LoVo (cell line): ENCODE results near the gene STAT5B.

Experiments used
- DNase-seq: peaks from one replicate; pipeline ENCODE4 v3.0.0-alpha.2; 2016; ENCODE audit warnings: low spot score

STAT5B gene

GRCh38 chr17:42284566-42284965 lies 8.4 kb upstream of the STAT5B start:
- DNase-seq, result no peak

GRCh38 chr17:42284024-42284369 lies 7.8 kb upstream of the STAT5B start:
- DNase-seq, result no peak

DNA sequence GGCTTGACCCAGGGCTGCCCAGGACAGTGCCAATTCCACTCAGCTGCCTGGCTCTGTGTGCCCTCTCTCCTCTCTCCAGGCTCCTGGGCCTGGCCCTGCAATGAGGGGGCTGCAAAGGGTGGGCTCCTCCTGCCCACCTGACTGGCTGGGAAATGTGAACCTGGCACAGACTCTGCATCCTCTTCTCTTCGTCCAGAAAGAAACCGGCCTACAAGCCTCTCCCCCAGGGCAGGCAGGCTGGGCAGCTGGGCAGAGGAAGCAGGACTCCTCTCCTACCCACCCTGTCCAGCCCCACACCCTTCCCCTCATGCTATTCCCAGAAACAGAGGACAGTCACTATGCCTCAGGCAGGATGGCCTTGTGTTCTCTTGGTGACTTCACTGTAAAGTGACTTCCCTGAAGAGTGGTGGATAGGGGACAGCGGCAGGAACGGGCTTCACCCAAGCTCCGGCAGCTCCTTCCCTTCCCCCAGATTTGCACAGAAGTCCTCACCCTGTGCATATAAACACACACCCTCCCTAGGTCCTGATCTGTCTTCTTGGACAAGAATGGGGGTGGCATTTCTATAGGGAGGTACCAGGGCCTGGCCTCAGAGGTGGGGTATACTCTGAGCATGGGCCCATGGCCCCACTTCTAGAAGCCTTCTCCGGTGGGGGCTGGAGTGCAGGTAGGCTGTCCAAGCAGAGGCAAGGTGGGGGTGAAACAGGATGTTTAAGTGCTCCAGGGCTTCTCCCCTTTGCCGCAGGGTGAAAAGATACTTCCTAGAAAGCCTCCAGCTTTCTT lies 7.2 kb upstream of the STAT5B start:
- no peak for DNase-seq

- no peak for DNase-seq
Measured at GRCh38 chr17:42282478-42283080, 6.4 kb upstream of the STAT5B start.

GRCh38 chr17:42281571-42282096 lies 5.4 kb upstream of the STAT5B start:
- no peak for DNase-seq

- DNase-seq, result no peak
Measured at GRCh38 chr17:42279776-42280630, 3.8 kb upstream of the STAT5B start.

DNA sequence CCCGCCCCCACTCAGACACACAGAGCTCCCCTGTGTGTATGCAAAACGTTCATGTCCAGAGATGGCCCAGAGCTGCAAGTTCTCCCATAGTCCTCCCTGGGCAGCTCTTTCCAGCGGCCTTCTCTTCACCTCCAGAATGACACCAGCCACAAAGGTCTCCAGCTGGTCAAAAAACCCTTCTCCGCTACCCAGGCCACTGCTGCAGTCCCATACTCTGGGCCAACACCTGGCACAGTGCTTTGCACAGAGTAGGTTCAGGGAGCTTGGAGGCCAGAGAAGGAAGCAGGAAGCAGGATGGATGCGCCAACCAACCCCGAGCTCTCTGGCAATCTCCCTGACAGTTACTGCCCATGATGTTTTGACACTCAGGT lies 1.1 kb upstream of the STAT5B start:
- no peak for DNase-seq

DNA sequence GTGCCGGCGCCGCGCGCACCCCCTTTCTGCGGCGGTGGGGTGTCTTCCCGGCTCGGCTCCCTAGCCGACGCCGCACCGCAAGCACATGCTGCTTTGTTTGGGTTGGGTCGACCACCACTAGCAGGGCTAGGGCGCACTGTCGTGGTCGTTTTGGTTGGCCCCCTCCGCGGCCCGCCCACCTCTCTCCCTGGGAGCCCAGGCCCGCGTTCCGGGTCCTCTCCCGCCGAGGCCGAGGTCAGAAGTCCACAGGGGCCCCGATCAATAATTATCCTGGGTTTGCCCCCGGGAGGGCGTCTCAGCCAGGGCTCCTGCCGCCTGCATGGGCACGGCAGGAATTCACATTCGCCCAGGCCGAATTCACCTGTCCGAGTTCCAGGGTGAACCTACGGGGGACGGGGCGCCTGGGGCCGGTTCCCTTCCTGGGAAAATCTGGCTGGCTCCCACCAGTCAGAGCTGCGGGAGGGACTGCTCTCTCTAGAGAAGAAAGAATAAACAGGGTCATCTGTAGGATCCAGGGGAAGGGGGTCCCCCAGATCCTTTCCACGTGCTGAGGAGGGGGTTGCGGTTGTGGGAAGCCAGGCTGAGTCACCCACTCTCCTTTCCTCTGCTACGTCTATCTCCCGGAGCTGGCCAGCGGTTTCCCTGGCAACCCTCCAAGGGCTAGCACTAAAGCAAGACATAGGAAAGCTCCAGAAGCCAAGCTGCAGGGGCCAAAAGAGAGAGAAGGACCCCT lies 584 bp upstream of the STAT5B start:
- DNase-seq, result no peak

DNA sequence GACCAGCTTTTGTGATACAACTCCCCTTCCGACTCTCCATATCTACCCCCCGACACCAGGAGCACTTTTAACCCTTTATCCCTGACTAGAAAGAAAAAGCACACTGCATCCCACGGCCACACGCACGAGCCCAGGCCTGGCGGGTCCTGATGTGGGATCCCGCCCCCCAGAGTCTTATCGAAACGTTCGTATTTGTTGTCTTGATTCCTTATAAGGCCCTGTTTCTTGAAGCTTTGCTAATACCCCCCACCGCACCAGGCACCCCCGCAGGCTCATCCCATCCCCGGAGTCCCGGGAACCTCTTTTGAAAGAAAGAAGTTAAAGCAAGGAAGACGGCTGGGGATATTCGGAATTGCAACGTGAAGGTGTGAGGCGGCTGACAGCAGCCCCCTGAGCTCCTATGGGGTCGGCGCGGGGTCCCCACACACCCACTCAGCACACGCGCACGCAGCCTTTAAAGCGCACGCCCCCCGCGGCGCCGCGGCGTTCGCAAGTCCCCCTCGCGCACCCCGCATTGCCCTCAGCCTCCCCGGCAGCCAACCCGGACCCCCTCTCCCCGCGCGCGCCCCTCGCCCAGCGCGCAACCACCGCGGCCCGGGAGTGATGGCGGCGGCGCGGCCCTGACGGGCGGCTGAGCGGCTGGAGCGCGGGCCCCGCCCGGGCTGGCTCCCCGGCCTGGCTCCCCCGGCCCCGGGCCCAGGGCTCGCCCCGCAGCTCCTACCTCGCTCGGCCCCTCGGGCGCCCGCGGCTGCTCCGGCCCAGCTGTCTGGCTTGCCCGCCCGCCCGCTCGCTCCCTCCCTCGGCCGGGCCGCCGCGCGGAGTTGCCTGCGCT lies 448 bp downstream of the STAT5B start:
- no peak for DNase-seq

DNA sequence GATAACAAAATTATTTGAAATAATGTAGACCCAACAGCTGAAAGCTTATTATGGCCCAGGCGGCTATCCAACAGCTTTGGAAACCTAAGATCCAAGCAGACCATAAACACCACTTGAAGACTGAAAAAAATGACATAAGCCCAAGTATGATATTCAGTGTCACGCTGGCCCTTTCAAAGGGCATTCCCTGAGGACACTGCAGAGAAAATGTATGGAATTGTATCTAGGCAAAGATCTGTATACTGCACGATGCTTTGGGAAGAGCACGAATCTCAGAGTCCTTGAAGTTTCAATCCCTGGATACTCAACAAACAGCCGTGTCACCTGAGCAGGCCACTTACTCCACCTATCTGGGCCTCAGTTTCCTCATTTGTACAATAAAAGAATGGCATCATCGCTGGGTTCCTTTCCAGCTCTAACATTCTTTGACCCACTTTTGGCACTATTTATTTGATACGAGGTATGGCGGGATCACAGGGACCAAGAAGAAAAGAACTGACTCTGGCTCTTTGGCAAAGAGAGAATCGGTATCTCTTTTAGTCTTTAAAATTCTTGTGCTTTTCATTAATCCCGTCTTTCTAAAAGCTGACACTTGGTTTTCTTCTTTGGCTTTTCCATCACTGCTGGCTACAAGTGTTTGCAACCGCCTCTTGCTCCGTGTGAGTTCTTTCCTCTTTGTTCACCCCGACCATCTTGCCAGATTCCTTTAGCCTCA lies 1.2 kb downstream of the STAT5B start:
- DNase-seq, result no peak

DNA sequence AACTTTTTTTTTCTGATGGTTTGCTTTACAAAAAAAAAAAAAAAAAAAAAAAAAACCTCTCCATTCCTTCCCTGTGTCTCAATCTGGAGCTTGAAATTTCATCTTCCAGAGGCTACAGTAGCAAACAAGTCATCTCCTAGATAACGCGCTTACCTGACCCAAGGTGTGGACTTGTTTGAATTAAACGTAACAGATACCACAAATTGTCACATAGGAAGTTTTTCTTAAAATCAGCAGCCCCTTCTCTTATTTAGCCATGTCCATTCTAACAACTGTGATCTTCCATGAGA lies 2.0 kb downstream of the STAT5B start:
- no peak for DNase-seq

GRCh38 chr17:42273474-42274252 lies 2.5 kb downstream of the STAT5B start:
- DNase-seq, result no peak

- no peak for DNase-seq
Measured at GRCh38 chr17:42272162-42272907, 3.9 kb downstream of the STAT5B start.

DNA sequence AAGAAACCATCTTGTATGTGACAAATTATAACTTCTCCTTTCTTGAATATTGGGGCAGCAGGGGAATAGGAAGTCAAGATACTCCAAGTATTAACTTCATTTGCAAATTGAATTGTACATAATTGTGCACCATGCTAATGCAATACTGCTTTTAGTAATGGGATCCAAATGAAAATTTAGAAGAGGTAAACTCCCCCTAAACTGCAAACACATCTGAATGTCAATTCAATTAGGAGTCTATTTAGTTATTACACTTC lies 4.5 kb downstream of the STAT5B start:
- DNase-seq, result no peak

GRCh38 chr17:42271006-42271778 lies 5.0 kb downstream of the STAT5B start:
- DNase-seq, result no peak

DNA sequence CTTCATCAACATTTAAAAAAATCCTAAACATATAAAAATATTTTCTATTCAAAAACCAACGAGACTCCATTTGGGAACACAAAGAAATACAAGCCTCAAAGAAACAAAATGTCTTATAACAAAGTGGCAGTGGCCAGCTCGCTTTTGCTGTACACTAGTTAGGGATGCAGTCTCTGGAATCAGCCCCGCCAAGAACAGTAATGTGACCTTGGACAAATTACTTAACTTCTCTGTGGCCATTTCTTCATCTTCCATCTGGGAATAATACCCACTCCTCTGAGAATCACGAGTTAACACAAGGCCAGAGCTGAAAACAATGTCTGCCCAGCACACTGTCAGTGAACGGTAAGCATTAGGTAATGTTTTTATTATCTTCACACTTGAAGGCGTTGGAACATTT lies 5.6 kb downstream of the STAT5B start:
- DNase-seq, result no peak

DNA sequence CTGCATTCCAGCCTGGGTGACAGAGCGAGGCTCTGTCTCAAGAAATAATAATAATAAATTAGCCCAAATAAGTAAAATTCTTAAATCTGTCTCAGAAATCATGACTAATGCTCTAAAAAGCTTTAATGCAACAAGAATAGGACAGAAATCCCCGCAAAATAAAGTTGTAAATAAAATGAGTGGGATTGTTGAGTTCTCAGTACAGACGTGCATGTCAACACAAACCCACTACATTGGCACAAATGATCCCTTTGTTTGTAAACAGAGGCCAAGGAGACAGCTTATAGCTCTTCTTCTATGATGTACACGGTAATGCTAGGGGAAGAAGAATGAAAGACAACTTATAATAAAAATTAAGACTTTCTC lies 6.0 kb downstream of the STAT5B start:
- no peak for DNase-seq

GRCh38 chr17:42268236-42268635 lies 8.0 kb downstream of the STAT5B start:
- DNase-seq, result no peak
